Germinal center (tissue), 1 donor: ENCODE measurements around the gene TP63.
"Not testable (repeated sequence)": the region's sequence is repeated elsewhere in the genome, so short reads cannot be mapped to it uniquely, and the experiment has no call there.

ENCODE experiments used
- DNase-seq: peaks from one replicate; pipeline ENCODE4 v3.0.0; 2012; ENCODE audit warnings: mixed read lengths, low spot score

The TP63 gene

GRCh38 chr3:189625572-189625971 lies 5.6 kb upstream of the TP63 start:
- DNase-seq: no peak

- DNase-seq: no peak
Measured at GRCh38 chr3:189626286-189626685, 4.9 kb upstream of the TP63 start.

GRCh38 chr3:189629803-189630455 lies 1.3 kb upstream of the TP63 start:
- no peak for DNase-seq

- no peak for DNase-seq
Measured at GRCh38 chr3:189630767-189631372, 319 bp upstream of the TP63 start.

GRCh38 chr3:189631409-189631808 lies 220 bp downstream of the TP63 start:
- no peak for DNase-seq

- DNase-seq: no peak
Measured at GRCh38 chr3:189632242-189632641, 1.1 kb downstream of the TP63 start.

- DNase-seq: no peak
Measured at GRCh38 chr3:189635339-189635738, 4.2 kb downstream of the TP63 start.

GRCh38 chr3:189636048-189636447 lies 4.9 kb downstream of the TP63 start:
- no peak for DNase-seq

DNA sequence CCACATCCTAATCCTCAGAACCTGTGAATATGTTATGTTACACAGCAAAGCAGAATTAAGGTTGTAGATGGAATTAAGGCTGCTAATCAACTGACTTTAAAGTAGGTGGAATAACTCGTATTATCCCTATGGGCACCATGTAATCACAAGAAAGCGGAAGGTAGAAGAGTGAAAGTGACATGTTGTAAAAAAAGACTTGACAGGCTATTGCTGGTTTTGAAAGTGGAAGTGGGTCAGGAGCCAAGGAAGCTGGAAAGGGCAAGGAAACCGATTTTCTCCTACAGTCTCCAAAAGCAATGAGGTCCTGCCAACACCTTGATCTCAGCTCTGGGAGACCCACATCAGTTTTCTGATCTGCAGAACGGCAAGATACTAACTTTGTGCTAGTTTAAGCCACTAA lies 6.6 kb downstream of the TP63 start:
- DNase-seq: no peak

DNA sequence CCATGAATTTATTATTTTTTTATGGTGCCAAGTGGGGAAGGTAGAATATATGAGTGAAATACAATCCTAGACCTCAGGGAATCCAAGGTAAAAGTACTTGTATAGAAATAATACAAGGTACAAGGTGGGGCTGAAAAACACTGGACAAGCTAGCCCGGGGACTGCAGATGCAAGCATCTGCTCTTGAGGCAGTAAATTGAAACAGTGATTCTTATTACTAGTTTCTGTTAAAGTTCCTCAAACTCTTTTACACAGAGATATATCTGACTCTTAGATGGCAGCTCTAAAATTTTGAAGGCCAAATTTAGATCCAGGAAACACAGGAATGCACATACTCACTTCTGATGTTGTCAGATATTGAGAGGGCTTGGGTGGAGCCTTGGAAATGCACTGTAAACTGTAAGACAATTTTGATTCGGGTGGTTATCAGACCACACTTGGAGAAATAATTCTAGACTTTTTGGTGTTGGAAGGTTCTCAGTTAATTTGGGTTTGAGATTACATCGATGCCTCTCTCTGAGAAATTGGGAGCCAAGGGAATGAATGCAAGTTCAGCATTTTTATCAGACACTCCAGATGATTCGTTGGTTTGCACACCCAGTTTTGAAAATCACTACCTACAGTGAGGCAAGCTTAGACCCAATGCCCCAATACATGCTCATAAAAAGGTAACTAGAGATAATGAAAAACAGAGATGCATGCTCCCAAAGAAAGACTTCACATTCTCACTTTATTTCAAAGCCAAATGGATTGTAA lies 7.3 kb downstream of the TP63 start:
- no peak for DNase-seq

DNA sequence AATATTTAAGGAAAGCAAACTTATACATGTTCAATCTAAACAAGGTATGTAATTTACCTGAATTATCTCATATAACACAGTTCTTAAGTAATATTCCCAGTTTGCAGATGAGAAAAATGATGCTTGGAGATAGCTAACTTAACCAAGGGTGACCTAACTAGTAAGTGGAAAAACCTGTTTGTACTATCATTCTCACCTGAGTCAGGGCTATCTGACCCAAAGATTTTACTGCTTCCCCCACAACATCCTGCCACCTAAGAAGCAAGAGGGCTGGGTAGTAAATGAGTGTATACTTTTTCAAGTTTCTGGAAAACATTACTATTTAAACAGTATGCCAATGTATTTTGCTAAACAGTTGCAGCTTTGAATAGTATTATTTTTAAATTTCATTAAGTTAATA lies 10.6 kb downstream of the TP63 start:
- DNase-seq: no peak

DNA sequence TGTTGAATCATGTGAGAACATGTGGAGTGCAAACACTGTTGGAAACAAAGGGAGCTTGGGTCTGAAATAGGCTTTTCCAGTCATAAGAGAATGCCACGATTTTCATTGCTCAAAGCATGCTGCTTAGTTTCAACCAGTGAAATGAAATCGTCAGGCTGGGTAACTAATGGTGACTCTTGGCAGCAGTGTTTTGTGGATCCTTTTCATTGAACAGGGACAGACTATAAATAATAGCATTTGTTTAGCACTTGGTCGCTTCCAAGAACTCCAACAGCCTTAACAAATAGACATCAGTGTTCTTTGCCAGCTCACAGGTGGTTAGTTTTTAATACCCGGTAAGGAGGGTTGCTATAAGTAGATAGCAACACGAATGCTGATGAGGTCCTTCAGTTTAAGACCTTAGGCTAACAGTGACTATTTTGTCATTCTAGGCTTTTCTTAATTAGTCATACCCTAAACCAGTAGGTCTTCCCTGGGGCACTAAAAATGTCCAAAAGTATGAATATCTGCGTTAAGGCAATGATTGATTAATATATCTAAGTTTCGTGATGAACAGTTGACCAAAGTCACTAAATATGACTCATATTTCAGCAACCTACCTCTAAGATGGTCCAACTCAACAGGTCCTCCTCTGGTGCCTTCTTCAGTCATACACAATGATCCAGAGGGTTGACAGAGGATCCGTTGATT lies 15.8 kb downstream of the TP63 start:
- DNase-seq: no peak

DNA sequence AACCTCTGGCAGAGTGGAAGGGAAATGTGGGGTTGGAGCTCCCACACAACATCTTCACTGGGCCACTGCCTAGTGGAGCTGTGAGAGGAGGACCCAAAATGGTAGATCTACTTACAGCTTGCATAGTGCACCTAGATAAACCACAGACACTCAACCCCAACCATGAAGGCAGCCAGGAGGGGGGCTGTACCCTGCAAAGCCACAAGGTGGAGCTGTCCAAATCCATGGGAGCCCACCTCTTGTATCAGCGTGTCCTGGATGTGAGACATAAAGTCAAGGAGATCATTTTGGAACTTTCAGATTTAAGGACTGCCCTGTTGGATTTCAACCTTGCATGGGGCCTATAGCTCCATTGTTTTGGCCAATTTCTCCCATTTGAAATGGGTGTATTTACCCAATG lies 20.9 kb downstream of the TP63 start:
- no peak for DNase-seq

DNA sequence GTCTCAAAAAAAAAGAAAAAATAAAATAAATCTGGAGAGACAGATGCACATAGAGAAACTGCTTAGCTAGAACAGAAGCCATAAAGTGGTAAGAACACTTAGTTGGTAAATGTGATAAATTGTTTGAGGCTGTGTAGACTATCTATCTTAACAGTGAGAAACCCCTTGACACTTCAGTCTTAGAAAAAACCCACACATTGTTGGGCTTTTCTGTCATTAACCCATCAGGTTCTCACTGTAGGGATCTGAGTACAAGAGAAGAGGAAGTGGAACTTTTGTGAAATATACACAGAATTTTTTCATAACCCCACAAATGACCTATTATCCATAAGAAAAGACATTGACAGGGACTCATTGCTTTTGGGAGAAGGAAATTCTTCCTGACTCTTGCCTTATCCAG lies 24.4 kb downstream of the TP63 start:
- no peak for DNase-seq

DNA sequence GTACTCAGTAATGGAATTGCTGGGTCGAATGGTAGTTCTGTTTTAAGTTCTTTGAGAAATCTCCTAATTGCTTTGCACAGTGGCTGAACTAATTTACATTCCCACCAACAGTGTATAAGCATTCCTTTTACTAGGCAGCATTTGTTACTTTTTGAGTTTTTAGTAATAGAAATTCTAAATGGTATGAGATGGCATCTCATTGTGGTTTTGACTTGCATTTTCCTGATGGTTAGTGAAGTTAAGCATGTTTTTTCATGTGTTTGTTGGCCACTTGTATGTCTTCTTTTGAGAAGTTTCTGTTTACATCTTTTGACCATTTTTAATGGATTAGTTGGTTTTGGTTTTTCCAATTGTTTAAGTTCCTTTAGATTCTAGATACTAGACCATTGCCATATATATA lies 28.4 kb downstream of the TP63 start:
- no peak for DNase-seq

DNA sequence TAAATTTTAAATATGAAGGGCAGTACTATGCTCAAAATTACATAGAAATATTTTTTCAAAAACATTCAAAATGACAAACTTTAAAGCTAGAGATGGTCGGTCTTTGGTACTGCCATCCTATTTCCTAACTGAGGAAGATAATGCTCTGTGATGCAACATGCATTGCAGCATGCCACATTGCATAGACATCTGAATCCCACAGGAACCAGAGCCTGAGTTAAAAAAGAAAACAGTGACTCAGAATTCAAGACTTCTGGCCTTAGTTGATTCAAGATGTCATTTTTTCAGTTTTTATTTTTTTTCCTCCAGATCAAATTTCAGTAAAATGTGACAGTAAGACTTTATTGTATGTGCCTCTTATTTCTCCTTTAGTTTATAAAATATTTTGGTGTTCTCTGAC lies 33.1 kb downstream of the TP63 start:
- DNase-seq: no peak

DNA sequence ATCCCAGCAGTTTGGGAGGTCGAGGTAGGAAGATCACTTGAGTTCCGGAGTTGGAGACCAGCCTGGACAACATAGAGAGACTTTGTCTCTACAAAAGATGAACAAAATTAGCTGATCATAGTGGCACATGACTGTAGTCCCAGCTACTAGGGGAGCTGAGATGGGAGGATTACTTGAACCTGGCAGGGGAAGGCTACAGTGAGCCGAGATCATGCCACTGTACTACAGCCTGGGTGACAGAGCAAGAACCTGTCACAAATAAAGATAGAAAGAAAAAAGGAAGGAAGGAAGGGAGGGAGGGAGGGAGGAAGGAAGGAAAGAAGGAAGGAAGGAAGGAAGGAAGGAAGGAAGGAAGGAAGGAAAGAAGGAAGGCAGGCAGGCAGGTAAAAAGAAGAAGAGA lies 41.2 kb downstream of the TP63 start:
- DNase-seq: not testable (repeated sequence)

GRCh38 chr3:189673535-189673934 lies 42.3 kb downstream of the TP63 start:
- peak; percentile 2 for DNase-seq

- DNase-seq: no peak
Measured at GRCh38 chr3:189674249-189674913, 43.2 kb downstream of the TP63 start.

DNA sequence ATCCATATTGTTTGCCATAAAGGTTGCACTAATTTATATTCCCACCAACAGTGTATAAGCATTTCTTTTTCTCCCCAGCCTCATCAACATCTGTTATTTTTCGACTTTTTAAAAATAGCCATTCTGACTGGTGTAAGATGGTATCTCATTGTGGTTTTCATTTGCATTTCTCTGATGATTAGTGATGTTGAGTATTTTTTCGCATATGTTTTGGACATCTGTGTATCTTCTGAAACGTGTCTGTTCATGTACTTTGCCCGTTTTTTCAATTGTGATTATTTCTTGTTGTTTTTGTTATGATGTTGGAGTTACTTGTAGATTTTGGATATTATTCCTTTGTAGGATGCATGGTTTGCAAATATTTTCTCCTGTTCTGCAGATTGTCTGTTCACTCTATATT lies 46.5 kb downstream of the TP63 start:
- no peak for DNase-seq

DNA sequence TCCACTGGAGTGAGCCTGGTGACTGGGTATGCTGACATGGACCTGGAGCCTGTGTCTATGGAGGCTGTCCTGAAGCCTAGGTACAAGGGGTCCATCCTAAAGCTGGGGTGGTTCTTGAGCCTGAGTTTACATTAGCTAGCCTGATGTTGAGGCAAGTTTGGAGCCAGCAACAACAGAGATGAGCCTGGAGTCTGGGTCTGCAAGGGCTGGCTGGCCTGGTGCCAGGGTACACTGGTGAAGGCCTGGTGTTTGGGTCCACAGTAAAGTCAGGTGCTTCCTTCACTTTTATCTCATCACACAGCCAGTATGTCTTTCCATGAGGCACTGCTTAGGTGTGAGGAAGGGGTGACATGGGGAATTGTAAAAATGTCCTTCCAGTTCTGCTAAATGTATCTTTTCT lies 49.5 kb downstream of the TP63 start:
- no peak for DNase-seq

- DNase-seq: no peak
Measured at GRCh38 chr3:189683546-189684255, 52.5 kb downstream of the TP63 start.
